ENCODE results near the gene MXD4.

The MXD4 gene

DNA sequence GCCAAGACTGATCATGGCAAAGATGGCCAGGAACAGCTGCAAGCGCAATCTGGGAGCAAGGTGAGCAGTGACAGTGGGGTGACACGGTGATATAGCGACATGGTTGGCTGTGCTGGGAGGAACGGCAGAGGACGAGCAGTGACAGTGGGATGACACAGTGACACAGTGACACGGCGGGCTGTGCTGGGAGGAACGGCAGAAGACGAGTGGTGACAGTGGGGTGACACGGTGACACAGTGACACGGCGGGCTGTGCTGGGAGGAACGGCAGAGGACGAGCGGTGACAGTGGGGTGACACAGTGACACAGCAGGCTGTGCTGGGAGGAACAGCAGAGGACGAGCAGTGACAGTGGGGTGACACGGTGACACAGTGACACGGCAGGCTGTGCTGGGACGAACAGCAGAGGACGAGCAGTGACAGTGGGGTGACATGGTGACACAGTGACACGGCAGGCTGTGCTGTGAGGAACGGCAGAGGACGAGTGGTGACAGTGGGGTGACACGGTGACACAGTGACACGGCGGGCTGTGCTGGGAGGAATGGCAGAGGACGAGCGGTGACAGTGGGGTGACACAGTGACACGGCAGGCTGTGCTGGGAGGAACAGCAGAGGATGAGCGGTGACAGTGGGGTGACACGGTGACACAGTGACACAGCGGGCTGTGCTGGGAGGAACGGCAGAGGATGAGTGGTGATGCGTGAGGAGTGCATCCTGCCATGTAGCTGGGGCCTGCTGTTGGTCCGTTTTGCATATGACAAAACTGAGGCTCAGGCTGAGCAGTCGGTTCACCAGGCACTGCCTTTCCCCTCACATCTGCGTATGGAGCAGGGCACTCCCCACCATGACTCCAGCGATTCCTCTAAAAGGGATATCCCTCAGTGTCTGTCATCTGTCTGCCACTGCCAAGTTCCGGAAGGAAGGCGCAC, 36.0 kb upstream of the MXD4 start:
- TF ChIP-seq, protein P1, sequence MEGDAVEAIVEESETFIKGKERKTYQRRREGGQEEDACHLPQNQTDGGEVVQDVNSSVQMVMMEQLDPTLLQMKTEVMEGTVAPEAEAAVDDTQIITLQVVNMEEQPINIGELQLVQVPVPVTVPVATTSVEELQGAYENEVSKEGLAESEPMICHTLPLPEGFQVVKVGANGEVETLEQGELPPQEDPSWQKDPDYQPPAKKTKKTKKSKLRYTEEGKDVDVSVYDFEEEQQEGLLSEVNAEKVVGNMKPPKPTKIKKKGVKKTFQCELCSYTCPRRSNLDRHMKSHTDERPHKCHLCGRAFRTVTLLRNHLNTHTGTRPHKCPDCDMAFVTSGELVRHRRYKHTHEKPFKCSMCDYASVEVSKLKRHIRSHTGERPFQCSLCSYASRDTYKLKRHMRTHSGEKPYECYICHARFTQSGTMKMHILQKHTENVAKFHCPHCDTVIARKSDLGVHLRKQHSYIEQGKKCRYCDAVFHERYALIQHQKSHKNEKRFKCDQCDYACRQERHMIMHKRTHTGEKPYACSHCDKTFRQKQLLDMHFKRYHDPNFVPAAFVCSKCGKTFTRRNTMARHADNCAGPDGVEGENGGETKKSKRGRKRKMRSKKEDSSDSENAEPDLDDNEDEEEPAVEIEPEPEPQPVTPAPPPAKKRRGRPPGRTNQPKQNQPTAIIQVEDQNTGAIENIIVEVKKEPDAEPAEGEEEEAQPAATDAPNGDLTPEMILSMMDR (conservative IDR thresholded peaks at IDR 0.05) = no peak
- no peak overlapping the region for H3K27ac ChIP-seq

- H3K27ac ChIP-seq = no peak overlapping the region
- TF ChIP-seq, protein P1 (conservative IDR thresholded peaks at IDR 0.05) = no peak
Observed at GRCh38 chr4:2296631-2297601, 35.0 kb upstream of the MXD4 start.

- no peak overlapping the region for H3K27ac ChIP-seq
- TF ChIP-seq, protein P1 (conservative IDR thresholded peaks at IDR 0.05) = no peak
Observed at GRCh38 chr4:2295900-2296442, 34.1 kb upstream of the MXD4 start.

DNA sequence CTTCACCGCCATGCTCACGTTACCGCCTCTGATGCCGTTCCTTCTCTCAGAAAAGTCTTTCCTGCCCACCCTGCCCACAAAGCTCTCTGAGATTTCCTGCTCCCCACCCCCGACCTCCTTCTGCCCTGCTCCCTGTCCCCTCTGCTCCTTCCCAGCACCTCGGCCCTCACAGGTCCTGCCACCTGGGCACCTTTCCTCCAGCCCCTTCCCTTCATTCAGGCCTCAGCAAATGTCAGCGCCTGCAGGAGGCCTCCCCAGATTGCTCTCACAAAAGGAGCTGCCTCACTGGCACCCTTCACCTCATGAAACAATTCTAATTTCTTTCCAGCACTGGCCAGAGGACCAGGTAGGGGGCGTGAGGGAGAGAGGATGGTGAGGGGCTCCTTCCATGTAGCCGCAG, 33.6 kb upstream of the MXD4 start:
- H3K27ac ChIP-seq = no peak overlapping the region
- TF ChIP-seq, protein P1 (conservative IDR thresholded peaks at IDR 0.05) = no peak

DNA sequence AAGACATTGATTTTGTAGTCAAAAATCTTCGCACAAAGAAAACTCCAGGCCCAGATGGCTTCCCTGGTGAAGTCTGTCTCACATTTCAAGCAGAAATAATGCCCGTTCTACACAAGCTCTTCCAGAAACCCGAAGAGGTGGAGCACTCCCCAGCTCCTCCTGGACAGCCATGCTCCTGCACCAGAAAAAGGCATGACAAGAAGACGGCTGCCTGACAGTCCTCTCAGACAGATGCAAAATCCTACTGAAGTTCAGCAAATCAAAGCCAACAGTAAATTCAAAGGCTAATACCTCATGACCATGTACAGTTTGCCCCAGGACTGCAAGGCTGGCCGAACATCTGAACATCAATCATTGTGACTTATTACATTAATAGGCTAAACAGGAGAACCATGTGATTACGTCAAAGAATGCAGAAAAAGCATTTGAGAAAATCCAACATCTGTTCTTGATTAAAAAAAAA, 30.8 kb upstream of the MXD4 start:
- H3K27ac ChIP-seq = no peak overlapping the region
- TF ChIP-seq, protein P1 (conservative IDR thresholded peaks at IDR 0.05) = no peak

DNA sequence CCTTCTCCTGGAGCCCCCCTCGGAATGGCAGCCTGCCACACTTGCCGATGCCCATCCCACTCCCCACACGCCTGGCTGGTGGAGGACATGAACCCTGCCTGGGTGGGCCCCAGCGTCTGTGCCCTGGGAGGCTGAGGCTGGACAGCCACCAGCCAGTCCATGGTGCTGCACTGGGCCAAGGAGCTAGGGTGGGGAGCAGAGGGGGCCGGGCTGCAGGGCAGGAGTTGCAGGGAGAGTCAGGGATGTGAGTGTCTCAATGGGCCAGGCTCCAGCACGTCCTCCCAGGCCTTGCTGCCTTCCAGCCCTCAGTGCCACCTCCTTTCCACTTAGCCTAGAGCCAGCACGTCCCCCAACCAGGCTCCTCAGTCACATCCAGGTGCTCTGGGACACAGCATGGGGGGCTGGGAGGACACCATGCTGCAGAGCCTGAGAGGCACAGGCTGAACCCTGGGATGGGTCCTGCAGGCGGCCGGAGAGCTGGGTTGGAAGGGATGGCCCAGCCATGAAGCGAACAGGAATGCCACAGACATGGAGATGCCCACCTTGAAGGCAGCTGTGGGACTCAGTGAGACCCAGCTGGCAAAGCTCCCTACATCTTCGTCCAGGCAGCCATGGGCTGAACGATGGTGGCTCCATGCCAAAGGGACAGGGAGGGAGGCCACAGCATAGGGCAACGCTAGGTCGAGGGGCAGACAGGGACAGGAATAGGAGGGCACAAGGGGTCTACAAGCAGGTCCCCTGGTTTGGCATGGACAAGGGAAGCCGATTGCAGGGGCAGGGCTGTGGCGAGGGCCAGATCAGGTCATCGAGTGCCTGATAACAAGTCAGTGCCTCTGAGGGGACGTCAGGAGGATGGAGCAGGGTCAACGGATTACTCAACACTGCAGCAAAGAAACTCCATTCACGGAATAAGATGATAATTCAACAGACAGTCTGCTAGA, 30.1 kb upstream of the MXD4 start:
- no peak overlapping the region for H3K27ac ChIP-seq
- TF ChIP-seq, protein P1 (conservative IDR thresholded peaks at IDR 0.05) = no peak

Data from VCaP (cell line).